22Rv1 (cell line): ENCODE data around the gene AGA.

Source experiments
- CTCF ChIP-seq: fragments of 450-650 bp; IDR thresholded peaks from 2 replicates; pipeline ENCODE4 v1.5.1; 2017; ENCODE audit warnings: mild to moderate bottlenecking
- ZFX ChIP-seq: fragments of 450-650 bp; IDR thresholded peaks from 2 replicates; pipeline ENCODE4 v1.6.1; 2017; ENCODE audit warnings: antibody characterized with exemption, borderline replicate concordance

GRCh38 chr4:177413656-177414055 lies 28.6 kb downstream of the AGA start:
- TF ChIP-seq CTCF (no peak), ZFX (no peak)
